ENCODE results near the gene ZBTB2. TPM values are rescaled to one million over a fixed set of nuclear protein-coding genes. Genes with fewer than 3 reads are reported as not detected.

ZBTB2 gene
- total RNA-seq, 1 donor from 2014 or later, result 11.6 TPM

GRCh38 chr6:151413372-151414145 lies 22.2 kb upstream of the ZBTB2 start:
- H3K9me3 Mint-ChIP-seq, result peaks cover 5% of the 10 kb centered on the region
- Histone ChIP-seq H3K4me2 (no peak overlapping the region), H3K27ac (no peak overlapping the region), H3K79me2 (ENCODE audit: low read depth) (no peaks in the 10 kb centered on the region), H3F3A (ENCODE audit: low read depth) (peaks cover 4% of the 10 kb centered on the region), H3K4me3 (no peak overlapping the region), H2AFZ (replicated peaks) (no peak overlapping the region), H3K9ac (no peak overlapping the region), H4K20me1 (ENCODE audit: low read depth) (no peaks in the 10 kb centered on the region), H3K27me3 (no peaks in the 10 kb centered on the region), H3K9me3 (ENCODE audit: low read depth) (no peaks in the 10 kb centered on the region), H3K4me1 (no peaks in the 10 kb centered on the region), H3K36me3 (peaks cover 13% of the 10 kb centered on the region)
- H3K27ac Mint-ChIP-seq, result no peak overlapping the region
- no peaks in the 10 kb centered on the region for H3K27me3 Mint-ChIP-seq (ENCODE audit: insufficient read depth, low read depth)
- H3K4me1 Mint-ChIP-seq, result no peaks in the 10 kb centered on the region
- no peak for DNase-seq (ENCODE audit: low spot score)
- peaks cover 53% of the 10 kb centered on the region for H3K36me3 Mint-ChIP-seq
- H3K4me3 Mint-ChIP-seq, result no peak overlapping the region
- no peak for TF ChIP-seq EZH2phosphoT487 (IDR thresholded peaks at IDR 0.05)
- TF ChIP-seq EZH2 (IDR thresholded peaks at IDR 0.05), result no peak
- TF ChIP-seq CTCF (IDR thresholded peaks at IDR 0.05), result no peak

GRCh38 chr6:151412909-151413308 lies 21.6 kb upstream of the ZBTB2 start:
- peaks cover 13% of the 10 kb centered on the region for H3K36me3 ChIP-seq
- Mint-ChIP-seq H3K36me3 (peaks cover 53% of the 10 kb centered on the region), H3K27me3 (ENCODE audit: insufficient read depth, low read depth) (no peaks in the 10 kb centered on the region), H3K4me1 (no peaks in the 10 kb centered on the region), H3K27ac (no peak overlapping the region), H3K4me3 (no peak overlapping the region), H3K9me3 (peaks cover 5% of the 10 kb centered on the region)
- TF ChIP-seq EZH2 (IDR thresholded peaks at IDR 0.05) (no peak), EZH2phosphoT487 (IDR thresholded peaks at IDR 0.05) (no peak), CTCF (IDR thresholded peaks at IDR 0.05) (no peak)
- H3K9me3 ChIP-seq (ENCODE audit: low read depth), result no peaks in the 10 kb centered on the region
- H3K4me3 ChIP-seq, result no peak overlapping the region
- H4K20me1 ChIP-seq (ENCODE audit: low read depth), result no peaks in the 10 kb centered on the region
- no peaks in the 10 kb centered on the region for H3K4me1 ChIP-seq
- no peaks in the 10 kb centered on the region for H3K27me3 ChIP-seq
- no peak for DNase-seq (ENCODE audit: low spot score)
- peaks cover 4% of the 10 kb centered on the region for H3F3A ChIP-seq (ENCODE audit: low read depth)
- H3K27ac ChIP-seq, result no peak overlapping the region
- H3K4me2 ChIP-seq, result no peak overlapping the region
- no peaks in the 10 kb centered on the region for H3K79me2 ChIP-seq (ENCODE audit: low read depth)
- H2AFZ ChIP-seq (replicated peaks), result no peak overlapping the region
- no peak overlapping the region for H3K9ac ChIP-seq

- H3K36me3 Mint-ChIP-seq, result peaks cover 50% of the 10 kb centered on the region
These were observed 18.3 kb upstream of the ZBTB2 start for GRCh38 chr6:151409679-151410078.

More at GRCh38 chr6:151409679-151410078, 18.3 kb upstream of the ZBTB2 start:
- Histone ChIP-seq H4K20me1 (ENCODE audit: low read depth) (peaks cover 9% of the 10 kb centered on the region), H3K4me2 (no peak overlapping the region), H3K4me3 (no peak overlapping the region), H2AFZ (replicated peaks) (no peak overlapping the region), H3K9ac (no peak overlapping the region), H3F3A (ENCODE audit: low read depth) (peaks cover 27% of the 10 kb centered on the region), H3K27ac (no peak overlapping the region), H3K9me3 (ENCODE audit: low read depth) (no peaks in the 10 kb centered on the region), H3K36me3 (peaks cover 6% of the 10 kb centered on the region), H3K79me2 (ENCODE audit: low read depth) (peaks cover 9% of the 10 kb centered on the region), H3K27me3 (no peaks in the 10 kb centered on the region), H3K4me1 (no peaks in the 10 kb centered on the region)
- H3K4me3 Mint-ChIP-seq, result no peak overlapping the region
- H3K27ac Mint-ChIP-seq, result no peak overlapping the region
- no peaks in the 10 kb centered on the region for H3K4me1 Mint-ChIP-seq
- no peaks in the 10 kb centered on the region for H3K27me3 Mint-ChIP-seq (ENCODE audit: insufficient read depth, low read depth)
- DNase-seq (ENCODE audit: low spot score), result no peak
- no peak for TF ChIP-seq EZH2 (IDR thresholded peaks at IDR 0.05)
- TF ChIP-seq EZH2phosphoT487 (IDR thresholded peaks at IDR 0.05), result no peak
- TF ChIP-seq CTCF (IDR thresholded peaks at IDR 0.05), result no peak
- peaks cover 5% of the 10 kb centered on the region for H3K9me3 Mint-ChIP-seq

Data from neural progenitor cell (in vitro differentiated cells).